Measurements from ENCODE around the gene YTHDF1. TPM values are rescaled to one million over a fixed set of nuclear protein-coding genes. Genes with fewer than 3 reads are reported as not detected.

Gene YTHDF1
- total and polyA plus RNA-seq, 4 donors: 20.9 to 45.9 (median 34.2) TPM

DNA sequence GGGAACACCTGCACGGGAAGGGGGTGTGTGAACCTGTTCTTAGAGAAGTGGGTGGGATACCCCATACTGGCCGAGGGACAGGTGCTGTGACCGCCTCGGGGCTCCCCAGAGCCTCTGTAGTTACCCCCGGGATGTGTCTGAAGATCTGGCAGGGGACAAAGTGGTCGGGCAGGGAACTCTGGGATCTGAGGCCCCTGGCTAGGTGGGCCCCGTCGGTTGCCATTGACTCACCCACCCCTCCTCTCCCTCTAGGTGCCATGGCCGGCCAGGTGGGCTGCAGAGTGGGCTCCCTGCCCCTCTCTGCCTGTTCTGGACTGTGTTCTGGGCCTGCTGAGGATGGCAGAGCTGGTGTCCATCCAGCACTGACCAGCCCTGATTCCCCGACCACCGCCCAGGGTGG lies 24.1 kb upstream of the YTHDF1 start:
- H3K4me1 ChIP-seq (ENCODE audit: control insufficient read depth, insufficient read depth, low read length): peaks cover 61% of the 10 kb centered on the region
- no peaks in the 10 kb centered on the region for H3K9me3 ChIP-seq (ENCODE audit: control insufficient read depth, insufficient read depth, low read length)
- peaks cover 50% of the 10 kb centered on the region for H3K36me3 ChIP-seq (ENCODE audit: control insufficient read depth, insufficient read depth, low read length)
- no peak overlapping the region for H3K4me3 ChIP-seq (ENCODE audit: low read depth, low read length)
- 74% methylated on average over 8 of the region's 11 CpGs for WGBS (ENCODE audit: insufficient coverage)
- no peak overlapping the region for H3K27ac ChIP-seq (ENCODE audit: low read depth, low read length)
- DNase-seq (ENCODE audit: low read depth in 4 of 6, low spot score in 6 of 6): no peak
- no peaks in the 10 kb centered on the region for H3K27me3 ChIP-seq (ENCODE audit: control insufficient read depth, insufficient read depth, low read length)

DNA sequence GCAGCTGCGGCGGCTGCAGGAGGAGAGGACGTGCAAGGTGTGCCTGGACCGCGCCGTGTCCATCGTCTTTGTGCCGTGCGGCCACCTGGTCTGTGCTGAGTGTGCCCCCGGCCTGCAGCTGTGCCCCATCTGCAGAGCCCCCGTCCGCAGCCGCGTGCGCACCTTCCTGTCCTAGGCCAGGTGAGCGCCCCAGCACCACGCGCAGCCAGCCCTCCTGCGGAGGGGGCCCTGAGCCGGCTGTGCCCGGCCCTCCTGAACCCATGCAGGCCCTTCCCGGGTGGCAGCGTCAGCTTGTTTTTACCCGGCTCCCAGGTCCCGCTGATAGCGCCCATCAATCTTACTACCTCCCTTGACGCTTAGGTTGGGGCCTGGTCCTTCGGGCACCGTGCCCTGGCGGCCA lies 23.5 kb upstream of the YTHDF1 start:
- Histone ChIP-seq H3K4me1 (ENCODE audit: control insufficient read depth, insufficient read depth, low read length) (peaks cover 65% of the 10 kb centered on the region), H3K4me3 (ENCODE audit: low read depth, low read length) (no peak overlapping the region), H3K9me3 (ENCODE audit: control insufficient read depth, insufficient read depth, low read length) (no peaks in the 10 kb centered on the region), H3K27me3 (ENCODE audit: control insufficient read depth, insufficient read depth, low read length) (no peaks in the 10 kb centered on the region), H3K27ac (ENCODE audit: low read depth, low read length) (peak overlapping the region; percentile 67), H3K36me3 (ENCODE audit: control insufficient read depth, insufficient read depth, low read length) (peaks cover 44% of the 10 kb centered on the region)
- no peak for DNase-seq (ENCODE audit: low read depth in 4 of 6, low spot score in 6 of 6)
- WGBS (ENCODE audit: insufficient coverage): 71% methylated on average over 27 of the region's 30 CpGs

- Histone ChIP-seq H3K4me1 (ENCODE audit: control insufficient read depth, insufficient read depth, low read length) (peaks cover 66% of the 10 kb centered on the region), H3K4me3 (ENCODE audit: low read depth, low read length) (no peak overlapping the region), H3K9me3 (ENCODE audit: control insufficient read depth, insufficient read depth, low read length) (no peaks in the 10 kb centered on the region), H3K27ac (ENCODE audit: low read depth, low read length) (peak overlapping the region; percentile 73), H3K27me3 (ENCODE audit: control insufficient read depth, insufficient read depth, low read length) (no peaks in the 10 kb centered on the region), H3K36me3 (ENCODE audit: control insufficient read depth, insufficient read depth, low read length) (peaks cover 36% of the 10 kb centered on the region)
- DNase-seq (ENCODE audit: low read depth in 4 of 6, low spot score in 6 of 6): peak in 2 of 6 donors; percentile 45 to 67
- WGBS (ENCODE audit: insufficient coverage): 34% methylated on average over 11 of the region's 16 CpGs
Observed at GRCh38 chr20:63238514-63239125, 22.7 kb upstream of the YTHDF1 start.

- H3K4me3 ChIP-seq (ENCODE audit: low read depth, low read length): no peak overlapping the region
- no peaks in the 10 kb centered on the region for H3K27me3 ChIP-seq (ENCODE audit: control insufficient read depth, insufficient read depth, low read length)
- no peak for DNase-seq (ENCODE audit: low read depth in 4 of 6, low spot score in 6 of 6)
- peaks cover 30% of the 10 kb centered on the region for H3K36me3 ChIP-seq (ENCODE audit: control insufficient read depth, insufficient read depth, low read length)
- 78% methylated on average over 10 of the region's 10 CpGs for WGBS (ENCODE audit: insufficient coverage)
- H3K9me3 ChIP-seq (ENCODE audit: control insufficient read depth, insufficient read depth, low read length): no peaks in the 10 kb centered on the region
- peak overlapping the region; percentile 73 for H3K27ac ChIP-seq (ENCODE audit: low read depth, low read length)
- peaks cover 66% of the 10 kb centered on the region for H3K4me1 ChIP-seq (ENCODE audit: control insufficient read depth, insufficient read depth, low read length)
Observed at GRCh38 chr20:63238031-63238430, 22.1 kb upstream of the YTHDF1 start.

- H3K27me3 ChIP-seq (ENCODE audit: control insufficient read depth, insufficient read depth, low read length): no peaks in the 10 kb centered on the region
- peaks cover 15% of the 10 kb centered on the region for H3K36me3 ChIP-seq (ENCODE audit: control insufficient read depth, insufficient read depth, low read length)
- 61% methylated on average over 24 of the region's 26 CpGs for WGBS (ENCODE audit: insufficient coverage)
- H3K27ac ChIP-seq (ENCODE audit: low read depth, low read length): no peak overlapping the region
- H3K4me1 ChIP-seq (ENCODE audit: control insufficient read depth, insufficient read depth, low read length): peaks cover 64% of the 10 kb centered on the region
- no peak overlapping the region for H3K4me3 ChIP-seq (ENCODE audit: low read depth, low read length)
- H3K9me3 ChIP-seq (ENCODE audit: control insufficient read depth, insufficient read depth, low read length): no peaks in the 10 kb centered on the region
- peak in 1 of 6 donors; percentile 27 for DNase-seq (ENCODE audit: low read depth in 4 of 6, low spot score in 6 of 6)
Observed at GRCh38 chr20:63236116-63236837, 20.3 kb upstream of the YTHDF1 start.

GRCh38 chr20:63235399-63235983 lies 19.6 kb upstream of the YTHDF1 start, which contains the start of gene BIRC7:
BIRC7 (plus strand) TSS chr20:63235905; CDS start chr20:63236097, 192 bp downstream.
- no peaks in the 10 kb centered on the region for H3K9me3 ChIP-seq (ENCODE audit: control insufficient read depth, insufficient read depth, low read length)
- no peak within 1 kb of the TSS for H3K27ac ChIP-seq (ENCODE audit: low read depth, low read length)
- DNase-seq (ENCODE audit: low read depth in 4 of 6, low spot score in 6 of 6): no peak
- peaks cover 67% of the 10 kb centered on the region for H3K4me1 ChIP-seq (ENCODE audit: control insufficient read depth, insufficient read depth, low read length)
- 46% methylated on average over 15 of the region's 17 CpGs for WGBS (ENCODE audit: insufficient coverage)
- peaks cover 7% of the 10 kb centered on the region for H3K36me3 ChIP-seq (ENCODE audit: control insufficient read depth, insufficient read depth, low read length)
- H3K27me3 ChIP-seq (ENCODE audit: control insufficient read depth, insufficient read depth, low read length): no peaks in the 10 kb centered on the region
- no peak within 1 kb of the TSS for H3K4me3 ChIP-seq (ENCODE audit: low read depth, low read length)

- Histone ChIP-seq H3K27ac (ENCODE audit: low read depth, low read length) (no peak overlapping the region), H3K4me3 (ENCODE audit: low read depth, low read length) (no peak overlapping the region), H3K9me3 (ENCODE audit: control insufficient read depth, insufficient read depth, low read length) (no peaks in the 10 kb centered on the region), H3K36me3 (ENCODE audit: control insufficient read depth, insufficient read depth, low read length) (peaks cover 5% of the 10 kb centered on the region), H3K27me3 (ENCODE audit: control insufficient read depth, insufficient read depth, low read length) (no peaks in the 10 kb centered on the region), H3K4me1 (ENCODE audit: control insufficient read depth, insufficient read depth, low read length) (peaks cover 69% of the 10 kb centered on the region)
- DNase-seq (ENCODE audit: low read depth in 4 of 6, low spot score in 6 of 6): peak in 1 of 6 donors; percentile 71
- WGBS (ENCODE audit: insufficient coverage): 23% methylated on average over 17 of the region's 20 CpGs
Observed at GRCh38 chr20:63234693-63235398, 18.9 kb upstream of the YTHDF1 start.

- peaks cover 66% of the 10 kb centered on the region for H3K4me1 ChIP-seq (ENCODE audit: control insufficient read depth, insufficient read depth, low read length)
Observed at GRCh38 chr20:63233924-63234323, 18.0 kb upstream of the YTHDF1 start.

DNA sequence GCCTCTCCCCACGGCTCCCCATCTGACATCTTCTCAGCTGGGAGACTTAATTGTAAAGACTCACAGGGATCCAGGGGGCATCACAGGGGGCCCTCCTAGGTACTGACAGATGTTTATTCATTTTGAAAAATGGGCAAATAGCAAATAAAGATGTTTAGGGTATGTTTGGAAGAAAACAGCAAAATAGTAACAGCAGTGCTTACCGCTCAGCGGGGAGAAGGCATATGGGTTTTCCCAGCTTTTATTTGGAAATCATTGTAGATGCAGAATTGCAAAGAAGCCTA lies 17.1 kb upstream of the YTHDF1 start:
- no peak overlapping the region for H3K4me3 ChIP-seq (ENCODE audit: low read depth, low read length)
- no peak for DNase-seq (ENCODE audit: low read depth in 4 of 6, low spot score in 6 of 6)
- H3K36me3 ChIP-seq (ENCODE audit: control insufficient read depth, insufficient read depth, low read length): no peaks in the 10 kb centered on the region
- peaks cover 58% of the 10 kb centered on the region for H3K4me1 ChIP-seq (ENCODE audit: control insufficient read depth, insufficient read depth, low read length)
- 95% methylated on average over 2 of the region's 3 CpGs for WGBS (ENCODE audit: insufficient coverage)
- no peaks in the 10 kb centered on the region for H3K9me3 ChIP-seq (ENCODE audit: control insufficient read depth, insufficient read depth, low read length)
- H3K27ac ChIP-seq (ENCODE audit: low read depth, low read length): no peak overlapping the region
- no peaks in the 10 kb centered on the region for H3K27me3 ChIP-seq (ENCODE audit: control insufficient read depth, insufficient read depth, low read length)

More at GRCh38 chr20:63233924-63234323, 18.0 kb upstream of the YTHDF1 start:
- Histone ChIP-seq H3K9me3 (ENCODE audit: control insufficient read depth, insufficient read depth, low read length) (no peaks in the 10 kb centered on the region), H3K27me3 (ENCODE audit: control insufficient read depth, insufficient read depth, low read length) (no peaks in the 10 kb centered on the region), H3K36me3 (ENCODE audit: control insufficient read depth, insufficient read depth, low read length) (no peaks in the 10 kb centered on the region), H3K4me3 (ENCODE audit: low read depth, low read length) (no peak overlapping the region), H3K27ac (ENCODE audit: low read depth, low read length) (no peak overlapping the region)
- no peak for DNase-seq (ENCODE audit: low read depth in 4 of 6, low spot score in 6 of 6)
- WGBS (ENCODE audit: insufficient coverage): 87% methylated on average over 16 of the region's 17 CpGs

Measured in spinal cord (tissue), 10 donors.